Hindlimb muscle (tissue), 1 donor: ENCODE measurements around the gene PIWIL1. TPM values are rescaled to one million over a fixed set of nuclear protein-coding genes. Genes with fewer than 3 reads are reported as not detected.

Experiments
- DNase-seq: peaks from one replicate; pipeline ENCODE4 v3.0.0-alpha.2; 2013
- polyA plus RNA-seq: library from polyadenylated mRNA; unstranded; fragments of 120-200 nt; gene quantifications from one replicate; pipeline ENCODE4 v1.2.1, GENCODE V29; 2013; ENCODE audit not compliant: insufficient read length

The PIWIL1 gene
- polyA plus RNA-seq, 1 donor: 0.09 TPM

GRCh38 chr12:130375296-130376287, 37.9 kb downstream of the PIWIL1 start:
- DNase-seq: no peak

- no peak for DNase-seq
Observed at GRCh38 chr12:130382818-130383217, 45.1 kb downstream of the PIWIL1 start.

- no peak for DNase-seq
Observed at GRCh38 chr12:130384234-130384633, 46.5 kb downstream of the PIWIL1 start.

- no peak for DNase-seq
Observed at GRCh38 chr12:130385193-130385592, 47.5 kb downstream of the PIWIL1 start.

- no peak for DNase-seq
Observed at GRCh38 chr12:130391186-130391585, 53.5 kb downstream of the PIWIL1 start.

GRCh38 chr12:130394906-130395305, 57.2 kb downstream of the PIWIL1 start:
- no peak for DNase-seq

GRCh38 chr12:130396667-130397066, 59.0 kb downstream of the PIWIL1 start:
- no peak for DNase-seq

GRCh38 chr12:130398100-130398848, 60.6 kb downstream of the PIWIL1 start:
- DNase-seq: no peak

- no peak for DNase-seq
Observed at GRCh38 chr12:130401703-130402102, 64.0 kb downstream of the PIWIL1 start.

- no peak for DNase-seq
Observed at GRCh38 chr12:130405332-130405731, 67.6 kb downstream of the PIWIL1 start.

- no peak for DNase-seq
Observed at GRCh38 chr12:130412384-130412783, 74.7 kb downstream of the PIWIL1 start.

GRCh38 chr12:130413909-130414308, 76.2 kb downstream of the PIWIL1 start:
- no peak for DNase-seq

- DNase-seq: no peak
Observed at GRCh38 chr12:130414381-130414780, 76.7 kb downstream of the PIWIL1 start.

- no peak for DNase-seq
Observed at GRCh38 chr12:130418251-130418650, 80.6 kb downstream of the PIWIL1 start.

GRCh38 chr12:130419116-130419515, 81.4 kb downstream of the PIWIL1 start:
- no peak for DNase-seq

- DNase-seq: no peak
Observed at GRCh38 chr12:130420071-130420470, 82.4 kb downstream of the PIWIL1 start.

GRCh38 chr12:130421896-130422295, 84.2 kb downstream of the PIWIL1 start:
- no peak for DNase-seq

Other genes with a start within 250 kb of the PIWIL1 start
- gene FZD10, start 175.4 kb upstream of the PIWIL1 start, polyA plus RNA-seq: 26.0 TPM